CD14-positive monocyte (primary cell): ENCODE measurements around the gene BRD9. TPM values are rescaled to one million over a fixed set of nuclear protein-coding genes. Genes with fewer than 3 reads are reported as not detected.

Experiments used
- DNase-seq, 3 donors: peaks; one replicate each; pipeline ENCODE4 v3.0.0-alpha.2; 2011 to 2022
- H2AFZ ChIP-seq: 2 replicates; pipeline ENCODE4 v1.6.0; 2012; ENCODE audit warnings: mild to moderate bottlenecking, low read depth, low read length, inconsistent platforms; ENCODE audit not compliant: insufficient read depth, poor library complexity, severe bottlenecking
- H3K27ac ChIP-seq, 2 donors: 1 replicate in 1 of 2; 2 replicates in 1 of 2; pipeline ENCODE4 v1.5.1; 2012 to 2013; ENCODE audit warnings: low read length in 2 of 2, control low read depth in 1 of 2, inconsistent platforms in 1 of 2, low read depth in 1 of 2, mild to moderate bottlenecking in 1 of 2
- H3K27me3 ChIP-seq, 2 donors: one replicate each; pipeline versions ENCODE4 v1.6.0 to v1.6.1; 2011 to 2013; ENCODE audit warnings: low read length in 2 of 2; ENCODE audit not compliant: control insufficient read depth in 2 of 2, insufficient read depth in 2 of 2
- H3K36me3 ChIP-seq, 2 donors: replicated peaks in 1 of 2; 1 replicate in 1 of 2; 2 replicates in 1 of 2; pipeline versions ENCODE4 v1.5.1 to v1.6.1; 2012 to 2013; ENCODE audit warnings: low read length in 2 of 2, control low read depth in 1 of 2, inconsistent platforms in 1 of 2, mild to moderate bottlenecking in 1 of 2; ENCODE audit not compliant: insufficient read depth in 2 of 2, control insufficient read depth in 1 of 2
- H3K4me1 ChIP-seq, 2 donors: 1 replicate in 1 of 2; 2 replicates in 1 of 2; pipeline versions ENCODE4 v1.5.1 to v1.6.1; 2012 to 2013; ENCODE audit warnings: low read length in 2 of 2, control low read depth in 1 of 2, inconsistent platforms in 1 of 2, mild to moderate bottlenecking in 1 of 2, moderate library complexity in 1 of 2; ENCODE audit not compliant: insufficient read depth in 2 of 2, control insufficient read depth in 1 of 2
- H3K4me2 ChIP-seq: replicated peaks from 2 replicates; pipeline ENCODE3; 2012; ENCODE audit warnings: low read length, moderate library complexity, mild to moderate bottlenecking; ENCODE audit not compliant: poor library complexity, severe bottlenecking; ENCODE audit errors: extremely low read depth
- H3K4me3 ChIP-seq, 3 experiments: fragments of 200-600 bp in 1 of 3; sonication (generic) in 1 of 3; replicated peaks in 1 of 3; 1 replicate in 2 of 3; 2 replicates in 1 of 3; pipeline ENCODE4 v1.5.1; 2011 to 2013; ENCODE audit warnings: low read length in 3 of 3, mild to moderate bottlenecking in 3 of 3, control low read depth in 2 of 3, low read depth in 2 of 3, inconsistent platforms in 1 of 3, moderate library complexity in 1 of 3
- H3K79me2 ChIP-seq: 2 replicates; pipeline ENCODE4 v1.6.0; 2012; ENCODE audit warnings: mild to moderate bottlenecking, control low read depth, inconsistent platforms, low read length, moderate library complexity; ENCODE audit not compliant: insufficient read depth
- H3K9ac ChIP-seq: 2 replicates; pipeline ENCODE4 v1.6.0; 2017; ENCODE audit warnings: low read length, mild to moderate bottlenecking; ENCODE audit not compliant: insufficient read depth, poor library complexity, severe bottlenecking
- H3K9me3 ChIP-seq, 2 donors: replicated peaks in 1 of 2; 1 replicate in 1 of 2; 2 replicates in 1 of 2; pipeline versions ENCODE4 v1.5.1 to v1.6.1; 2012 to 2013; ENCODE audit warnings: low read length in 2 of 2, control low read depth in 1 of 2; ENCODE audit not compliant: control insufficient read depth in 1 of 2, insufficient read depth in 1 of 2
- H4K20me1 ChIP-seq: 2 replicates; pipeline ENCODE4 v1.6.0; 2012; ENCODE audit warnings: mild to moderate bottlenecking, low read length, control low read depth, moderate library complexity; ENCODE audit not compliant: insufficient read depth
- H3K27ac Mint-ChIP-seq, 7 donors: one replicate each; pipeline ENCODE4 v1.8.0; 2020; ENCODE audit warnings: mild to moderate bottlenecking in 7 of 7, mixed read lengths in 7 of 7, moderate library complexity in 6 of 7, inconsistent platforms in 2 of 7
- H3K27me3 Mint-ChIP-seq, 3 donors: one replicate each; pipeline ENCODE4 v1.8.0; 2021 to 2022; ENCODE audit warnings: low read depth in 3 of 3, mild to moderate bottlenecking in 3 of 3, mixed read lengths in 3 of 3, moderate library complexity in 3 of 3, inconsistent platforms in 1 of 3
- H3K36me3 Mint-ChIP-seq, 2 donors: one replicate each; pipeline ENCODE4 v1.8.0; 2020; ENCODE audit warnings: mixed read lengths in 2 of 2, inconsistent platforms in 1 of 2, mild to moderate bottlenecking in 1 of 2
- H3K4me1 Mint-ChIP-seq: one replicate; pipeline ENCODE4 v1.8.0; 2020; ENCODE audit warnings: mild to moderate bottlenecking, mixed read lengths
- H3K4me3 Mint-ChIP-seq, 2 donors: one replicate each; pipeline ENCODE4 v1.8.0; 2020; ENCODE audit warnings: mild to moderate bottlenecking in 2 of 2, mixed read lengths in 2 of 2, moderate library complexity in 1 of 2
- H3K9me3 Mint-ChIP-seq, 7 donors: one replicate each; pipeline ENCODE4 v1.8.0; 2020 to 2022; ENCODE audit warnings: mixed read lengths in 7 of 7, mild to moderate bottlenecking in 6 of 7, moderate library complexity in 6 of 7, inconsistent platforms in 2 of 7
- CTCF ChIP-seq: fragments of 200-600 bp; IDR thresholded peaks from one replicate; pipeline ENCODE4 v1.8.0; 2022; ENCODE audit warnings: antibody characterized with exemption, mild to moderate bottlenecking
- WGBS: methylation state at CpG from one replicate; pipeline ENCODE4 v1.1.5; 2013; ENCODE audit warnings: missing lambda C conversion rate; ENCODE audit not compliant: insufficient coverage; 5-methylcytosine and 5-hydroxymethylcytosine counted together
- intact Hi-C, 2 donors: fragments of 100-400 bp; cut with micrococcal nuclease; formaldehyde crosslinking; loops; one replicate each; pipeline versions ENCODE4 v1.15.0 to v1.15.1; 2023
- polyA plus RNA-seq, 3 donors: library from polyadenylated mRNA; depleted of rRNA in 1 of 3; unstranded in 2 of 3; stranded (reverse) in 1 of 3; fragments of 300-500 nt in 2 of 3; fragments of >200 nt in 1 of 3; fragmentation: Illumina TruSeq in 2 of 3; gene quantifications; 1 replicate in 2 of 3; 2 replicates in 1 of 3; pipeline ENCODE4 v1.2.3, GENCODE V29; 2012 to 2021

The BRD9 gene
- polyA plus RNA-seq, 3 donors = 5.3 to 22.7 (median 9.3) TPM

- Histone ChIP-seq H4K20me1 (no peaks in the 10 kb centered on the region), H3K4me1 (no peaks in the 10 kb centered on the region), H3K4me2 (no peak overlapping the region), H3K27ac (no peak overlapping the region), H3K9me3 (no peaks in the 10 kb centered on the region), H3K27me3 (no peaks in the 10 kb centered on the region), H3K4me3 (no peak overlapping the region), H2AFZ (no peak overlapping the region), H3K9ac (no peak overlapping the region), H3K36me3 (peaks cover 15 to 41% of the 10 kb centered on the region in 2 donors), H3K79me2 (no peaks in the 10 kb centered on the region)
- Mint-ChIP-seq H3K36me3 (peaks cover 33 to 77% of the 10 kb centered on the region in 2 donors), H3K4me3 (no peak overlapping the region), H3K4me1 (no peaks in the 10 kb centered on the region), H3K9me3 (no peaks in the 10 kb centered on the region), H3K27ac (no peak overlapping the region), H3K27me3 (peaks cover 0 to 2% (median 0%) of the 10 kb centered on the region in 3 donors)
- intact Hi-C loops = no loop called here
- TF ChIP-seq CTCF = no peak
- no peak for DNase-seq
- WGBS = 95% methylated on average over 5 of the region's 7 CpGs
These were observed 22.0 kb upstream of the BRD9 start for GRCh38 chr5:914612-915011.

GRCh38 chr5:914174-914573, 21.6 kb upstream of the BRD9 start:
- Mint-ChIP-seq H3K4me1 (no peaks in the 10 kb centered on the region), H3K27me3 (peaks cover 0 to 2% (median 0%) of the 10 kb centered on the region in 3 donors), H3K27ac (no peak overlapping the region), H3K36me3 (peaks cover 32 to 80% of the 10 kb centered on the region in 2 donors), H3K9me3 (no peaks in the 10 kb centered on the region), H3K4me3 (no peak overlapping the region)
- H3K27ac ChIP-seq = no peak overlapping the region
- peaks cover 15 to 39% of the 10 kb centered on the region in 2 donors for H3K36me3 ChIP-seq
- H3K4me2 ChIP-seq = no peak overlapping the region
- 97% methylated on average over 13 of the region's 14 CpGs for WGBS
- no peak for TF ChIP-seq CTCF
- no peak overlapping the region for H3K4me3 ChIP-seq
- intact Hi-C loops = no loop called here
- no peaks in the 10 kb centered on the region for H3K4me1 ChIP-seq
- no peaks in the 10 kb centered on the region for H3K9me3 ChIP-seq
- H3K9ac ChIP-seq = no peak overlapping the region
- no peaks in the 10 kb centered on the region for H3K27me3 ChIP-seq
- no peak for DNase-seq
- no peak overlapping the region for H2AFZ ChIP-seq
- H3K79me2 ChIP-seq = no peaks in the 10 kb centered on the region
- H4K20me1 ChIP-seq = no peaks in the 10 kb centered on the region
